ENCODE results near the gene UFD1.

The UFD1 gene, protein sequence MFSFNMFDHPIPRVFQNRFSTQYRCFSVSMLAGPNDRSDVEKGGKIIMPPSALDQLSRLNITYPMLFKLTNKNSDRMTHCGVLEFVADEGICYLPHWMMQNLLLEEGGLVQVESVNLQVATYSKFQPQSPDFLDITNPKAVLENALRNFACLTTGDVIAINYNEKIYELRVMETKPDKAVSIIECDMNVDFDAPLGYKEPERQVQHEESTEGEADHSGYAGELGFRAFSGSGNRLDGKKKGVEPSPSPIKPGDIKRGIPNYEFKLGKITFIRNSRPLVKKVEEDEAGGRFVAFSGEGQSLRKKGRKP

DNA sequence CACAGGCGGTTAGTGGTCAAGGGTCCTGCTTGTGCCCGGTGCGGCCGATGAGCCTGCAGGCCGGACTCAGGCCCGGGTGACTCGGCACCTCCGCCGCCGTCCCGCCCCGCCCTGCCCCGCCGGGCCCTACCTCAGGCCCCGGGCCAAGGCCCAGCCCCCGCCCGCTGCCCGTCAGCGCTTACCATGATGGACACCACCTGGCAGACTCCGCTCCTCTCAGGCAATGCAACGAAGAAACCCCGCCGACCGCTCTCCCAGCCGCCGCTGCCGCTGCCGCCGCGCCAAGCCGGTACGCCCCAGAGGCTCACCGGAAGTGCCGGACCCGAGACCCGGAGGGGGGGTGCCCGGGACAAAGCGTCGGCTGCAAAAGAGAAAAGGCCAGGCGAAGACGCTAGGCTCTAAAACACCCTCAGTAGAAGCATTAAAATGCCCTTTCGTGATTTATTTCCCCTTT, at the start of gene UFD1:
Gene UFD1 (minus strand): TSS at position 293 of the 454 bp plus-strand sequence. CDS start 108 bp downstream, at position 185.
- peak; percentile 82 for DNase-seq (ENCODE audit: low spot score)

DNA sequence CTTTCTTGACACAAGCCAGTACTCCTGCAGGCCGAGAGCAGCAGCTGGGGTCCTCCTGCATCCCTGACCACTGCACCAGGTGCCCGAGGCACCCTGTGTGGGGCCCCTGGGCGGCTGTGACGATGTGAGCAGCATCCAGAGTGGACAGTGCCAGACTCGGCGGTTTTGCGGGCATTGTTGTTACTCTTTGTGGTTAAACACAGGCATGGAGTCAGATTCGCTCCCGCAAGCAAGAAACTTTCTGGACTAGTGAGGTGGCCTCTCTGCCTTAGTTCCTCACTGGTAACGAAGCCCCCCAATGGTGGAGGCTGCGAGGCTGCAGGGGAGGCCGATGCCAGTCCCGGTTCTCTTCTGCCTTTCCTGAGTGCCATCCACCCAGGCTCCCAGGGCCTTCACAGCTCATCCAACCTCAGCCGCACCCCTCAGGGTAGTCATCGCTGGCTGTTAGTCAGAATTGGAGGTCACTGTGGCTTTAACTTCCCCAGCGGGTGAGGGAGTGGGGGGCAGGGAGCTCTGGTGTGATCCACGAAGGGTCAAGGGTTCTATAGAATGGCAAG, 48.9 kb upstream of the UFD1 start:
- DNase-seq (ENCODE audit: low spot score) = no peak

DNA sequence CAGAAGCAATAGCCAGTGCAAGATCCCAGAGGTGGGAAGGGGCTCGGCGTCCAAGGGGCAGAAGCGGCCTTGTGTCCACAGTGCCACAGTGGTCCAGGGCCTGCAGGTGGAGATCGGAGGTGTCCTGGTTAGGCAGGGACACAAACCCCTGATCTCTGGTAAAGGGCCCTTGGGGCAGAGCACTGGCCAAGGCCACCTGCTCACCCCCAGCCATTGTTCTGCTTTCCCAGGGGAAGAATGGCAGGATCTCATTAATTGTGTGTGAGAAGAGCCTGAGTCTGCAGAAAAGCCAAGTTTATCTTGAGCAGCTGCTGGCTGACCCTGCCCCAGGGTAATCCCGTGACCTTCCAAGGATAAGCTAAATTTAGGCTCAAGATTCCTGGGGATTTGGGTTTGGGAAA, 48.3 kb upstream of the UFD1 start:
- DNase-seq (ENCODE audit: low spot score) = no peak

DNA sequence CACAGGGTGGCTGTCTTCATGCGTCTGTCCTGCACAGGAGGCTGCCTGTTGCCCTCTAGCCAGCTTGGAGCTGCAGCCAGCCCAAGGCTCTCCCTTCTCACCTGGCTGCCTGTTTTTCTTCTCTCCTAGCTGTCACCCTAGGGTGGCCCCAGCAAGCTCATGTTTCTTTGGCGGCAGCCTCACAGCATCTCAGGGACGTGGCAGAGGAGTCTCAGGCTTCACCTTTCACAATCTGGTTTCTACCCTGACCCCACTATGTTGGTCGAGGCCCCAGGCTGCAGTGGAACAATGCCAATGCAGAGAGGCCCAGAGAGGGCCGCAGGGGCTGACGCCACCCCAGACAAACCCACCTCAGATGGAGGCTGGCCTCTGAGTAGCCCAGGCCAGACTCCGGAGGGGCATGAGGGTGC, 47.7 kb upstream of the UFD1 start:
- DNase-seq (ENCODE audit: low spot score) = no peak

DNA sequence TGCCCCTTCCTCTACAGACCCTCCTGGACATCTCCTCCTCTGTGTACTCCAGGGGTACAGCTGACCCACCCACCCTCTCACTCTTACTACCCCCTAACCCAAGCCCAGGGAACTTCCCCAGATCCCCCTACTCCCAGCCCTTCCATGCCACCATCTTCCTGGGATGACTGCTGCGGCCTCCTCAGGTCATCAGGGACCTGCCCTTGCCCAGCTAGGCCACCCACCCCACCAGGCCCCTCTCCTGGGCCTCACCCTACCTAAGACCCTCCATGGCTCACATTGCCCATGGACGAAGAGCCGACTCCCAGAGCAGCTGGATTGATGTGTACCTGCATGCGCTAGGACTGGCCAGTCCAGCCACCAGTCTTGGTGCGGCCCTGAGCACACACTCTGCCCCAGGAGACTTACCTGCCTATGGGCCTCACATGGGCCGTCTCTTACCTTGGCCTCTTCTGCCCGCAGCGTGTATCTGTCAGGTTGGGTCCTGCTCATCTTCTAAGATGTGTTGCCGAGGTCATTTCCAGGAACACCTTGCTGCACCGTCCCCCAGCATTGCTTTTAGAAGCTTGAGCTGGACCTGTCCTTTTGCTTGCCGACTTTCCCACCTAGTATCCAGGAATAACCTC, 47.2 kb upstream of the UFD1 start:
- DNase-seq (ENCODE audit: low spot score) = no peak

DNA sequence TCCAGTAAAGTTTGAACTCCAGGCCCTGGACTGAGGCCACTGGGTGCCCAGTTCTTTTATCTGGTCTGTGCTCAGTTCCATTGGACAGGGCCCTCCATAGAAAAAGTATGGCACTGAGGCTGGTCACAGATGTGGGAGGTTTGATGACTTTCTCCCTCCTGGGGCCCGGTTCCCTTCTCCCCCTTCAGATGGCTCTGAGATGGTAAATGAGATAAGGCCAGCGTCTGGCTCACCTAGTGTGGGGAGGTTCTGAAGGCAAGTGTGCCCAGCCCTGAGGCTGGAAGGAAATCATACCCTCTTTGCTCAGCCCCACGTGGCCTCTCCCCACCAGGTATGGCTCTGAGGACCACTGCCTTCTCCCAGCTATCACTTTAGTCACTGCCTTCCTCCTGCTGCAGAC, 46.7 kb upstream of the UFD1 start:
- no peak for DNase-seq (ENCODE audit: low spot score)

DNA sequence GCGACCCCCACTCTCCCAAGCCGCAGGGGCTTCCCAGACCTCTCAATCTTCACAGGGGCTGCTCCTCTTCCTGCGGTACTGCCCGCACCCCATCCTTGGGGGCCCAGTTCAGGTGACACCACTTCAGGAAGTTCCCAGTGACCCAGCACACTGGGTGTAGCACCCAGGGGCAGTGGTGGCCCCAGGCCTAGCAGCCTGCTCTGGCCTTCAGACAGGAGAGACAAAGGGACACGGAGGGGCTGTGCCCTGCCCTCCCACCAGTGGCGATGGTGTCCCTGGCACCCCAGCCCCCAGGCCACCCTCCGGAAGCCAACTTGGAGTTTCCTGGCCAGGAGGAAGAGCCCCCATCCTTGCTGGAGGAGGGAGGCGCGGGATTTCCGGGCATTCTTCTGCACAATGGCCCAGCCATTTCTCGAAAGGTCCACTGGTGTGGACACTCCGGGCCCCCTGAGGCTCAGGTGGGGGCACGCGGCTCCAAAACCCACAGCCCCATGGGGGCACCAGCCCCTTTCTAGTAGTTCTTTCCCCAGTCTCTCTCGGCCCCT, 46.2 kb upstream of the UFD1 start:
- DNase-seq (ENCODE audit: low spot score) = no peak

DNA sequence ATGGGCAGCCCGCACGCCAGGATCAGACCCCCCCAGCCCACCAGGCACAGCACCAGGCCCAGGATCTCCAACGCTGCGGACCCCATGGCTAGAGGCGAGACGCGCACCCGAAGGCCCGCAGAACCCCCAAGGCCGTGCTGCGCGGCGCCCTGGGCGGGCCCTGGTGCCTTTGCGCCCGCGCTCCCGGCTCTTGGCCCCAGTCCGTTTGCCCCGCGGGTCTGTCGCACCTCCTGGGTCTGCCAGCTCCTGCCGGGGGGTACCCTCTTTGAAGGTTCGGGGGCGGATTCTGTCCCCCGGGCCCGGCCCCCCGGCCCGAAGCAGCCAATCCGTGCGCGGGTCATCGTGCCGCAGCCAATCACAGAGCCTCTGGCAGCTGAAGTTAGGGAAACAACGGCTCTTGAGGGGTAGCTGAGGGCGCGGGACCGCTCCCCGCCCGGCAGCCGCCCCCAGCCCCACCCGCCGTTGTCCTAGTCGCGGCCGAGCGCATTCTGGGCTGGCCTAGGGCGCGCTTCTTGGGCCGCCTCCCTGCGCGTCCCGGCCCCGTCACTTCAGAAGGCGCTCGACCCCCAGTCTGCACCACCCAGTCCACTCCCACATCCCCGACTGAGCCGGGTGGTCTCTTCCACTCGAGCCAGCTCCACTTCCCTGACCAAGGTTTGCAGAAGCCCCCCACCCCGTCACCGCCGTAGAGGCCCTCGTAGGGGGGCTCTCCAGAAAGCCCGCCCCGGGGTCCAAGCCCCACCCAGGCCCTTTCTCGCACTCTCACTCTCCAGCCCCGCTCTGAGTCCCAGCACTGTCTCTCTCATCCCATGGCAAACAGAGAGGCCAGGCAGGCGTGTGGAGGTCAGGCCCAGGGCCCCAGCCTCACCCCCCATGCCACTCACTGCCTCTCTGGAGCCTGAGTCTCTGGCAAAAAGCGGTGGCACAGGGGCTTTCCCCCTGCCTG, 45.5 kb upstream of the UFD1 start, which contains the start of gene CLDN5:
Gene CLDN5 (minus strand): TSS at position 241 of the 946 bp plus-strand sequence. CDS start 155 bp downstream, at position 86.
- peak; percentile 68 for DNase-seq (ENCODE audit: low spot score)

DNA sequence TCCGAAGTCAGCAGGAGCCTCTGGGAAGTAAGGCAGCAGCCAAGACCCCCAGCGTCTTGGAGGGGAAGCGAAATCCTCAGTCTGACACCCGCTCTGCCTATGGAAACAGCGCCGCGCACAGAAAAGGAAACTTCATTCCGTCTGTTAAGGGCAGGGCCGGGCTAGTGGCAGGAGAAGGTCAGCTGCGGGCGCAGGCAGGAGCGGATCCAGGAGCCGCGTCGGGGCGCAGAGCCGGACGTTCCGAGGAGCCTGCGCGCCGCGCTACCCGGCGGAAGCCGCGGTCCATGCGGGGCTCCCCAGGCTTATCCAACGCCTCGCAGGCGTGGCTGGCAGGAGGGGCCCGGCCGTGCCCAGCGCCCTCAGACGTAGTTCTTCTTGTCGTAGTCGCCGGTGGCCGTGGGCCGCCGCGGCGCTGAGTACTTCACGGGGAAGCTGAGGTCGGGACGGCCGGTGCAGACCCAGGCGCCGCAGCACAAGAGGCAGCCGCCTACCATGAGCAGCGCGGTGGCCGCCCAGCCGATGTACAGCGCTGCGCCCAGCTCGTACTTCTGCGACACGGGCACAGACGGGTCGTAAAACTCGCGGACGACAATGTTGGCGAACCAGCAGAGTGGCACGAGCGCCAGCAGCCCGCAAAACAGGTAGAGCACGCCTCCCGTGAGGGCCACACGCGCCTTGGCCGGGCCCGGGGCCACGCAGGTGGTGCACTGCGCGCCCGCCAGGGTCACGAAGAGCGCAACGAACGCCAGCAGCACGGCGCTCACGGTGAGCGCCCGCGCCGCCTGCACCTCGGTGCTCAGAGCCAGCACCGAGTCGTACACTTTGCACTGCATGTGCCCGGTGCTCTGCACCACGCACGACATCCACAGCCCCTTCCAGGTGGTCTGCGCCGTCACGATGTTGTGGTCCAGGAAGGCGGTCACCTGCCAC, 44.5 kb upstream of the UFD1 start:
- peak; percentile 24 for DNase-seq (ENCODE audit: low spot score)

DNA sequence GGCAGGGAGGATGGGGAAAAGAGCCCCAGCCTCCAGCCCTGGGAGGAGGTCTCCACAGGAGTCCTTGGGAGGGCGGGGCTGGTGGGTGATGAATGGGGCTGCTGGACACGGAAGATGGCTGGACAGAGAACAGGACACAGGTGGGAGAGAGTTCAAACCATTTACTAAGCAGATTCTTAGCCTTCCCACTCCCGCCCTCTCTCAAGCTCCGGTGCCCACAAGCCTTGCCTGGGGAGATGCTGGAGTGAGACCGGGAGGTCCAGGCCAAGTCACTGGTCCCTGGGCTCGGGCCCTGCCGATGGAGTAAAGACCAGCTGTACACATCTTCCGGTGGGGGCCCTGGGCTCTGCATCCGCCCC, 43.9 kb upstream of the UFD1 start:
- no peak for DNase-seq (ENCODE audit: low spot score)

DNA sequence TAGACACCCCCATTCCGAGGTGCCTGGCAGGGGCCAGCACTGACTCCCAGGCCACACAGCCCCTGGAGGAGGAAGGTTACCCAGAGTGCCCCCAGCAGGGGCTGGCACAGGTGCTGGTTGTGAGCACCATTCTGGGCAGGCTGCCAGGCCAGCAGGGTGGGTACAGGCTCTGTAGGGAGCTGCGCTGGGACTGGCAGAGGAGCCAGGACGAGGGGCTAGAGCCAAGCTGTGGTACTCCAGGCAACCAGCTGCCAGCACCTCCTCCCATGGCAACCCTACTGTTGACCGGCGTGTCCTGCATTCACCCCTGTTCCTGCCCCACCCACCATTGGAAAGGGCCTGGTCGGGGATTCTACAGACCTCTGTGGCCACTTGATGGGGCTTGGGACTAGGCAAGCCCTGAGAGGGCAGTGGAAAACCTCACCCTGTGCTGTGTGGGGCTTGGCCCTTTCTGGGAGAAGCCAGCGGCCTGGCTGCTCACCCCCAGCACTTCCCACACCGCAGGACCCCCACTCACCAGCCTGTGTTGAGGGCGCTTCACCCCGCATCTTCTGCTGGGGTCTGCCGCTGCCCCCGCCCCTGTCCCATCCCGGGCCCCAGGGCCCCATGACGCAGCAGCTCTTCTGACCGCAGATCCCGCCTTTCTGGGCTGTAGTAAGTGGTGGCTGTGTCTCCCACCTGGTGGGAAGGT, 43.3 kb upstream of the UFD1 start:
- DNase-seq (ENCODE audit: low spot score) = no peak

DNA sequence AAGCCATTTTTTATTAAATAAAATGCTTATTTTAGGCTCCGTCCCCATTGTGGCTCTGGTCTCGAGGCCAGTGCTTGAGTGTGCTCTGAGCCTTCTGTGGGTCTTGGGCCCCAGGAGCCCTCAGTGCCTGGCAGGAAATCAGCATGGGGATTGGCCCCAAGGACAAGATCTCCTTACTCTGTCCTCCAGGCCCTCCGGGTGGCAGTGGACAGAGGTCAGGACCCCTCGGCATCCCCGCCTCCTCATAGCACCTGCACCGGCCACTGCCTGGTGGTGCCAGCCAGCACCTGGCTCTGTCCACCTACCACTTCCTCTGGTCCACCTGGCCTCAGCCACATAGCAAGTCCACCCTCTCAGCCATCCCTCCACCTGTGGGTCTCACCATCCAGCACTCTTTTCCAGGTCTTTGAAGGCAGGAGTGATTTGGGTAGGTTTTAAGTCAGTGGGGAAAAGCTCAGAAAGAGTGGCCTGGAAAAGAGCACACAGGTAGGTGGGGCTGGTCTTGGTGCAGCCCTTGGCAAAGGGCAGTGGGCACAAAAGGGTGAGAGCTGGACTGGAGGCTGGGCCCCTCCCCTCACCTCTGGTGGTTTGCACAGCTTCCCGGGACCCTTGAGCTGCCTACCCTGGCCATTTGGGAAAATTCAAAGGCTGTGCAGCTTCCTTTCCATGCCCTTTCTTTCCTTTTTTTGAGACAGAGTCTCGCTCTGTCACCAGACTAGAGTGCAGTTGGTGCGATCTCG, 41.7 kb upstream of the UFD1 start:
- no peak for DNase-seq (ENCODE audit: low spot score)

DNA sequence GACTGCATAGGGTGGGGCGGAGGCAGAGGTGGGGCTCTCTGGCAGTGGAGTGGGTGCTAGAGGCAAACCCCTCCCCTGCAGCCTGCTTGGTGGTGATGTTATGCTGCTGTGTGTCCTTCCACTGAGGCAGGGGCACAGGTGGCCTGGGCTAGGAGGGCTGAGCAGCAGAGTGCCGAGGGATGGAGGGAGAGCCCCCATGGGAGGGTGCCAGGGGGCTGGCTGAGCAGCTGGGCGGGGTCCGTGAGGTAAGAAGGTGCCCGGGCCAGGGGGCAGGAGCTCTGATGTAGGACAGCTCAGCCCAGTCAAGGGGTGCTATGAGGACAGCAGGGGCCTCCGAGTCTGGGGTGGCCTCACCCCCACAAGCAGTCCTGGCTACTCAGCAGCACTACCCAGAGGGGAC, 41.0 kb upstream of the UFD1 start:
- DNase-seq (ENCODE audit: low spot score) = no peak

DNA sequence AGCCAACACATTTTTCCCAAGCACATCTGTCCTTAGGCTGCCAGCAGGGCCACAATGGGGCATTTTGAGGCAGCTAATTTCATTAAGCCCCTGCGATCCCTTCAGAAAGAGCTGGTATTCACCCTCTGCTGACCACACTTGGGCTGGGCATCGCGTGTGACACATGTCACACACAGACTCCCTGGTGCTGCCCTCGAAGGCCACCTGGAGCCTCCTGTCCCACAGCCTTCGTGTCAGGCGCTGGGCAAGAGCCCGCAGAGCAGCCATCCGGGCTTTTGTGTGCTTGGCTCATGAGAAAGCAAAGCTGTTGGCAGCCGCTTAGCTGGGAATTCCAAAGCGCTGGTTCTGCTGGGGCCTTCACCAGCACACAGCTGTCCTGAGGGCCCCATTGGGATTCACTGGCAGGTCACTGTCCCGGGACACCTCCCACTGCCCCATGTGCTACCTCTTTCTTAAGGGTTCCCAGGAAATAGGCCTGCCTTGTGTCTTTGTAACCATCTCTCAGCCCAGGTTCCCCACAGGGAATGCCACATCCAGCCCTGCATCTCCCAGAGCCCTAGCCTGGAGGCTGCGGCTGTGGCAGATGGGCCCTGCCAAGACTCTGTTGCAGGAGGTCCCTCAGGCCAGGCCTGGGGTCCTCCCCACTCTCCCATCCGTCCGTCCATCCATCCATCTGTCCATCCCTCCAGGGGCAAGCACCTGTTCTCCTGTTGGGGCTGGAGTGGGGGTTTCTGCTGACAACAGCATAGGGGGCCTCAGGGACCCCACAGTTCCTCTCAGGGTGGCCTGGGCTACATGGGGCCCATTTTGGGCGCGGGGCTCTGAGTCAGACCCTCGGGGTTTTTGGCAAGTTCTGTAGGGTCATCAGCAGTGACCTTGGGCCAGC, 40.3 kb upstream of the UFD1 start:
- DNase-seq (ENCODE audit: low spot score) = no peak

DNA sequence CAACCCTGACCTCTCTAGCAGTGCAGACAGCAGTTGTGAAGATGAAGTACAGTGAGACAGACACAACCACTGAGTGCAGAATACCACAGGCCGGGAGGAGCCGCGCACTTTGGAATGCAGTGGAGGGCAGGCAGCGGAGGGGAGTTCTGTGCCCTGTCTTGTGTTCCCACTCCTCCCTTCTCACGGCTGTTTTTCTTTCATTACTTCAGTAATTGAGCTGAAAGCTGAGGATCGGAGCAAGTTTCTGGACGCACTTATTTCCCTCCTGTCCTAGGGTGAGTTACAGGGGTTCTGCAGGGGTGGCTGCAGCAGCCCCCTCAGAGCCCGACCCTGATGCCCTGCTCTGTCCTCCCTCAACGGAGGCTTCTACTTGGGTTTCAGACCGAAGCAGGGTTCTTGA, 39.6 kb upstream of the UFD1 start:
- no peak for DNase-seq (ENCODE audit: low spot score)

DNA sequence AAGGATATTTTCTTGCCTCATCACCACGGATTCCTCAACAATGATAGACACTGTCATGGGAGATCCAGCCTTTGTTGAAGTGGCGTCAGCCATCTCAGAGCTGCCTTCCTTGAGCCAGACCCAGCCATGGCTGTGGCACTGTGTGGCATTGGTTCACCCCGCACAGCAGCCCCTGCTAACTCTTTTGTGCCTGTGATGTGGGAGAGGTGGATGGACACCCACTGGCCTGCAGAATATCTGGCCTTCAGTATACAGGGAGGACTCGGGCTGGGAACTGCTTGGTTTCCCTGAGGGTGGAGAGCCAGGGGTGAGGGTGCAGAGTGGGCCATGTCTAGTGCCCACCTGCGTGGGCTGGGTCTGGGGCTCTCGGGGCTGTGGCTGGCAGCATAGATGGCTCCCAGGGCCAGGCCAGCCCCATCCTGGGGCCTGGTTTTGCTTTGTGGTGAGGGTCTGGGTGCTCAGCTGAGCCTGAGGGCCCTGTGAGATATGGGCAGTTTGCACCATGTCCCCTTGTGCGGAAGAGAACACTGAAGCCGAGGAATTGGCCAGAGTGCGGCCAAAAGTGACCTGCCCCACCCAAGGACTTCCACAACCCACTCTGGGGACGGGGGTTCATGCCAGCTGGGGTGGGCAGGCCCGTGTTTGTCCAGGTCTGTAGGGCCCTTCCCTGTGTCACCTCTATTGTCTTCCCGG, 39.1 kb upstream of the UFD1 start:
- no peak for DNase-seq (ENCODE audit: low spot score)

DNA sequence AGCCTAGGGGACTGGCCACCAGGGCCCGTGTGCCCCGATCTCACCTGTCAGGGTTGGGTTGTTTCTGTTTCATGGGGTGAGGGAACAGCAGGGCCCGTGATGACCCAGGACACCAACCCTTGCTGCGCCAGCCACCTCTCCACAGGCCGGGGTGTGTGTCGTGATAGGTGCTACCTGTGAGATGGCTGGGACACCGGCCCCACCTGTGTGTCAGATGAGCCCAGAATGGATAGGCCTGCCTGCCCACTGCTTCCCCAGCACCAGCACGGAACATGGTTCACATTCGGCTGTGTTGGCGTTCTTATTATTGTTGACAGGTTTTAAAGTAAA, 38.1 kb upstream of the UFD1 start:
- DNase-seq (ENCODE audit: low spot score) = no peak

Measured in AG08395 (cell line).